Upper lobe of left lung (tissue), 6 donors: Measurements from ENCODE around the gene ARL3. TPM values are rescaled to one million over a fixed set of nuclear protein-coding genes. Genes with fewer than 3 reads are reported as not detected.

Source experiments
- ATAC-seq, 2 donors: fragments of 200-7000 bp; cut with Tn5 transposase; one replicate each; pipeline ENCODE4 v1.9.1; 2022; ENCODE audit warnings: mild to moderate bottlenecking in 2 of 2, moderate library complexity in 2 of 2; ENCODE audit not compliant: low FRiP score in 2 of 2
- DNase-seq, 2 donors: peaks; one replicate each; pipeline ENCODE4 v3.0.0-alpha.2; 2019 to 2020
- H3K27ac ChIP-seq, 4 donors: fragments of 200-600 bp; sonication (generic); one replicate each; pipeline ENCODE4 v1.5.1; 2016 to 2019
- H3K27me3 ChIP-seq, 4 donors: fragments of 200-600 bp; sonication (generic); one replicate each; pipeline ENCODE4 v1.5.1; 2017 to 2019
- H3K36me3 ChIP-seq, 4 donors: fragments of 200-600 bp; sonication (generic); one replicate each; pipeline ENCODE4 v1.5.1; 2016 to 2019
- H3K4me1 ChIP-seq, 4 donors: fragments of 200-600 bp; sonication (generic); one replicate each; pipeline ENCODE4 v1.5.1; 2018 to 2019
- H3K4me3 ChIP-seq, 4 donors: fragments of 200-600 bp; sonication (generic); one replicate each; pipeline ENCODE4 v1.5.1; 2017 to 2019; ENCODE audit warnings: mild to moderate bottlenecking in 2 of 4, moderate library complexity in 1 of 4
- H3K9me3 ChIP-seq, 4 donors: fragments of 200-600 bp; sonication (generic); one replicate each; pipeline ENCODE4 v1.5.1; 2018 to 2019
- CTCF ChIP-seq, 6 experiments: fragments of 450-650 bp in 4 of 6; fragments of 200-600 bp in 2 of 6; sonication (generic) in 2 of 6; IDR thresholded peaks; one replicate each; pipeline ENCODE4 v1.5.1; 2016 to 2019; ENCODE audit warnings: antibody characterized with exemption in 6 of 6
- EP300 ChIP-seq, 4 donors: sonication (generic); formaldehyde crosslinking; IDR thresholded peaks; one replicate each; pipeline ENCODE4 v1.5.1; 2017; ENCODE audit warnings: antibody characterized with exemption in 4 of 4, control low read depth in 2 of 4
- POLR2A ChIP-seq, 4 donors: fragments of 450-650 bp; IDR thresholded peaks; one replicate each; pipeline ENCODE4 v1.5.1; 2016 to 2017; ENCODE audit warnings: antibody characterized with exemption in 4 of 4, mild to moderate bottlenecking in 2 of 4
- POLR2AphosphoS5 ChIP-seq, 2 donors: sonication (generic); formaldehyde crosslinking; IDR thresholded peaks; one replicate each; pipeline ENCODE4 v1.5.1; 2017; ENCODE audit warnings: antibody characterized with exemption in 2 of 2
- WGBS, 2 donors: methylation state at CpG; one replicate each; pipeline ENCODE4 v1.1.5; 2017 to 2018; 5-methylcytosine and 5-hydroxymethylcytosine counted together
- total RNA-seq, 6 donors: library from RNA; depleted of rRNA in 4 of 6; stranded (reverse); fragments of >200 nt in 4 of 6; gene quantifications; one replicate each; pipeline versions ENCODE4 v1.1.0 to v1.2.1, GENCODE V29; 2016 to 2021
- donor health status: DM: no; HTN: no; CAD: no; lungs with moderate emphysema.
- donor health status: DM: no; HTN: yes; CAD: no; lungs with severe emphysema.

The ARL3 gene
- total RNA-seq, 6 donors from 2014 or later, result 4.6 to 7.9 (median 6.4) TPM

- Histone ChIP-seq H3K27me3 (no peaks in the 10 kb centered on the region), H3K4me3 (no peak overlapping the region), H3K9me3 (no peaks in the 10 kb centered on the region), H3K4me1 (peaks cover 5 to 20% (median 14%) of the 10 kb centered on the region in 4 donors), H3K27ac (no peak overlapping the region), H3K36me3 (peaks cover 0 to 23% (median 7%) of the 10 kb centered on the region in 4 donors)
- DNase-seq (no peak), ATAC-seq (no peak)
- TF ChIP-seq POLR2AphosphoS5 (IDR thresholded peaks at IDR 0.05), result no peak
- no peak for TF ChIP-seq EP300 (IDR thresholded peaks at IDR 0.05)
- no peak for TF ChIP-seq CTCF (IDR thresholded peaks at IDR 0.05)
- TF ChIP-seq POLR2A (IDR thresholded peaks at IDR 0.05), result no peak
- WGBS, 2 donors, result 69 to 74% methylated on average over 4 of the region's 4 CpGs
Observed at GRCh38 chr10:102682981-102683380, 31.2 kb downstream of the ARL3 start.

- Histone ChIP-seq H3K27ac (no peak overlapping the region), H3K36me3 (peaks cover 0 to 23% (median 7%) of the 10 kb centered on the region in 4 donors), H3K9me3 (no peaks in the 10 kb centered on the region), H3K4me1 (peaks cover 7 to 25% (median 19%) of the 10 kb centered on the region in 4 donors), H3K4me3 (no peak overlapping the region), H3K27me3 (no peaks in the 10 kb centered on the region)
- WGBS, 2 donors, result 72 to 75% methylated on average over 7 of the region's 7 CpGs
- peak in 1 of 2 donors; percentile 79 for DNase-seq
- TF ChIP-seq POLR2A (IDR thresholded peaks at IDR 0.05) (no peak), CTCF (IDR thresholded peaks at IDR 0.05) (no peak), EP300 (IDR thresholded peaks at IDR 0.05) (no peak), POLR2AphosphoS5 (IDR thresholded peaks at IDR 0.05) (no peak)
- ATAC-seq, result peak in 1 of 2 donors; percentile 70
Observed at GRCh38 chr10:102682416-102682815, 31.8 kb downstream of the ARL3 start.

GRCh38 chr10:102681696-102682095 lies 32.5 kb downstream of the ARL3 start:
- WGBS, 2 donors, result 80 to 84% methylated on average over 5 of the region's 5 CpGs
- no peak for ATAC-seq
- no peak overlapping the region for H3K27ac ChIP-seq
- peaks cover 0 to 23% (median 7%) of the 10 kb centered on the region in 4 donors for H3K36me3 ChIP-seq
- H3K4me1 ChIP-seq, result peaks cover 14 to 32% (median 26%) of the 10 kb centered on the region in 4 donors
- H3K9me3 ChIP-seq, result no peaks in the 10 kb centered on the region
- DNase-seq, result no peak
- no peaks in the 10 kb centered on the region for H3K27me3 ChIP-seq
- H3K4me3 ChIP-seq, result no peak overlapping the region
- no peak for TF ChIP-seq CTCF (IDR thresholded peaks at IDR 0.05)

GRCh38 chr10:102679596-102679995 lies 34.6 kb downstream of the ARL3 start:
- DNase-seq, result no peak
- no peak for ATAC-seq
- Histone ChIP-seq H3K4me1 (peaks cover 35 to 54% (median 47%) of the 10 kb centered on the region in 4 donors), H3K9me3 (no peaks in the 10 kb centered on the region), H3K4me3 (no peak overlapping the region), H3K36me3 (peaks cover 0 to 15% (median 0%) of the 10 kb centered on the region in 4 donors), H3K27ac (peak overlapping the region in 3 of 4 donors; percentile 62 to 88 (median 84)), H3K27me3 (no peaks in the 10 kb centered on the region)
- 97 to 100% methylated on average over 2 to 4 of the region's 4 CpGs for WGBS, 2 donors
- TF ChIP-seq EP300 (IDR thresholded peaks at IDR 0.05) (no peak), CTCF (IDR thresholded peaks at IDR 0.05) (no peak), POLR2AphosphoS5 (IDR thresholded peaks at IDR 0.05) (no peak), POLR2A (IDR thresholded peaks at IDR 0.05) (no peak)

GRCh38 chr10:102678842-102679289 lies 35.3 kb downstream of the ARL3 start:
- H3K9me3 ChIP-seq, result no peaks in the 10 kb centered on the region
- no peaks in the 10 kb centered on the region for H3K27me3 ChIP-seq
- WGBS, 2 donors, result 7 to 41% methylated on average over 6 to 9 of the region's 9 CpGs
- TF ChIP-seq POLR2A (IDR thresholded peaks at IDR 0.05) (peak in 1 of 4 donors; percentile 13), CTCF (IDR thresholded peaks at IDR 0.05) (peak; percentile 60 to 79 (median 70)), EP300 (IDR thresholded peaks at IDR 0.05) (no peak)
- peaks cover 0 to 11% (median 0%) of the 10 kb centered on the region in 4 donors for H3K36me3 ChIP-seq
- H3K4me3 ChIP-seq, result peak overlapping the region in 2 of 4 donors; percentile 11 to 35
- ATAC-seq (peak; percentile 67 to 76), DNase-seq (peak; percentile 87 to 88)
- peaks cover 41 to 59% (median 55%) of the 10 kb centered on the region in 4 donors for H3K4me1 ChIP-seq
- peak overlapping the region in 3 of 4 donors; percentile 62 to 88 (median 84) for H3K27ac ChIP-seq
